HepG2 (cell line): Measurements from ENCODE around the gene MN1. TPM values are rescaled to one million over a fixed set of nuclear protein-coding genes. Genes with fewer than 3 reads are reported as not detected.

Experiments
- ATAC-seq: fragments of 200-7000 bp; cut with Tn5 transposase; 3 replicates; pipeline ENCODE4 v1.9.1; 2020; ENCODE audit warnings: mild to moderate bottlenecking, moderate library complexity
- BruUV-seq: library from RNA; stranded (reverse); fragments of 400-500 nt; replicated peaks from 2 replicates; lab custom pipeline; 2021; lab: Mats Ljungman, UMichigan
- CTCF ChIA-PET: fragments of 300-600 bp; formaldehyde crosslinking; extraction: SDS; loops from one replicate; lab custom pipeline; 2021; ENCODE audit warnings: low total read pairs, inconsistent platforms, low intra/inter-chr PET ratio; lab: Yijun Ruan, JAX
- POLR2A ChIA-PET: fragments of 350-600 bp; sonication (Branson Sonifier 250); formaldehyde crosslinking; loops from one replicate; lab custom pipeline; 2020; ENCODE audit warnings: antibody characterized with exemption, inconsistent platforms; lab: Yijun Ruan, JAX
- DNase-seq: peaks from one replicate; pipeline ENCODE4 v3.0.0-alpha.2; 2015; ENCODE audit warnings: low spot score
- FAIRE-seq: peaks from 3 replicates; lab custom pipeline; 2011; peaks lifted over from hg19 to GRCh38; lab: Jason Lieb, UNC
- H2AFZ ChIP-seq: one replicate; pipeline ENCODE4 v1.6.1; 2011; ENCODE audit warnings: low read length, inconsistent platforms
- H3K27ac ChIP-seq: fragments of 300-600 bp; 3 replicates; pipeline ENCODE4 v1.8.0; 2011; ENCODE audit warnings: mixed run types, mild to moderate bottlenecking, mixed read lengths, low read length, inconsistent platforms; ENCODE audit not compliant: insufficient read depth; ENCODE audit errors: extremely low read length
- H3K27me3 ChIP-seq, 2 experiments: fragments of 200-600 bp in 1 of 2; 2 replicates in 1 of 2; 3 replicates in 1 of 2; pipeline versions ENCODE4 v1.6.0 to v1.8.0; 2011; ENCODE audit warnings: low read length in 2 of 2, mild to moderate bottlenecking in 2 of 2, moderate library complexity in 2 of 2, inconsistent platforms in 1 of 2; ENCODE audit not compliant: insufficient read depth in 2 of 2, control insufficient read depth in 1 of 2
- H3K36me3 ChIP-seq, 2 experiments: fragments of 200-600 bp in 1 of 2; replicated peaks in 1 of 2; 2 replicates in 1 of 2; 3 replicates in 1 of 2; pipeline versions ENCODE4 v1.5.1 to v1.8.0; 2011; ENCODE audit warnings: low read length in 2 of 2, inconsistent platforms in 1 of 2; ENCODE audit not compliant: insufficient read depth in 2 of 2, control insufficient read depth in 1 of 2
- H3K4me1 ChIP-seq: 2 replicates; pipeline ENCODE4 v1.5.1; 2012; ENCODE audit warnings: low read length, inconsistent platforms; ENCODE audit not compliant: insufficient read depth
- H3K4me2 ChIP-seq: 2 replicates; pipeline ENCODE4 v1.6.0; 2011; ENCODE audit warnings: low read depth, low read length, inconsistent platforms
- H3K4me3 ChIP-seq, 3 experiments: fragments of 200-600 bp in 1 of 3; sonication (generic), shearing (Covaris generic) in 1 of 3; replicated peaks in 1 of 3; 2 replicates each; pipeline ENCODE4 v1.5.1; 2011 to 2016; ENCODE audit warnings: low read length in 3 of 3, inconsistent platforms in 2 of 3, low read depth in 2 of 3, mild to moderate bottlenecking in 2 of 3, control low read depth in 1 of 3, mixed read lengths in 1 of 3; ENCODE audit not compliant: insufficient read depth in 1 of 3
- H3K79me2 ChIP-seq: one replicate; pipeline ENCODE4 v1.6.1; 2011; ENCODE audit warnings: low read length, inconsistent platforms; ENCODE audit not compliant: insufficient read depth
- H3K9ac ChIP-seq: 2 replicates; pipeline ENCODE4 v1.6.0; 2011; ENCODE audit warnings: mild to moderate bottlenecking, low read depth, low read length, inconsistent platforms; ENCODE audit not compliant: insufficient read depth
- H3K9me3 ChIP-seq: 2 replicates; pipeline ENCODE4 v1.5.1; 2012; ENCODE audit warnings: mild to moderate bottlenecking, low read length
- H4K20me1 ChIP-seq: 2 replicates; pipeline ENCODE4 v1.6.0; 2011; ENCODE audit warnings: inconsistent platforms, mild to moderate bottlenecking, low read length, moderate library complexity; ENCODE audit not compliant: insufficient read depth
- BATF2 ChIP-seq: sonication (generic); formaldehyde crosslinking; IDR thresholded peaks from 2 replicates; pipeline ENCODE4 v1.8.0; 2022; ENCODE audit warnings: mild to moderate bottlenecking, missing genetic modification reagents, moderate library complexity
- MBD4 ChIP-seq: IDR thresholded peaks from 2 replicates; pipeline ENCODE4 v1.6.1; 2012; ENCODE audit warnings: low read length, inconsistent platforms, borderline replicate concordance
- MIXL1 ChIP-seq: IDR thresholded peaks from 2 replicates; pipeline ENCODE4 v1.6.1; 2016
- NCOA5 ChIP-seq: sonication (generic); formaldehyde crosslinking; IDR thresholded peaks from 2 replicates; pipeline ENCODE4 v1.4.0; 2020; ENCODE audit warnings: missing genetic modification reagents
- RXRB ChIP-seq: IDR thresholded peaks from 2 replicates; pipeline ENCODE4 v1.6.1; 2016; ENCODE audit warnings: borderline replicate concordance, missing genetic modification reagents, missing compliant biosample characterization
- SP4 ChIP-seq: sonication (generic); formaldehyde crosslinking; IDR thresholded peaks from 2 replicates; pipeline ENCODE4 v1.8.1; 2023; ENCODE audit warnings: mild to moderate bottlenecking, missing genetic modification reagents
- TCF12 ChIP-seq, 2 experiments: fragments of 450-650 bp in 1 of 2; sonication (generic) in 1 of 2; formaldehyde crosslinking in 1 of 2; IDR thresholded peaks; 2 replicates each; pipeline versions ENCODE4 v1.6.1 to v1.8.0; 2017 to 2022; ENCODE audit warnings: antibody characterized with exemption in 1 of 2, mild to moderate bottlenecking in 1 of 2, missing genetic modification reagents in 1 of 2, moderate library complexity in 1 of 2
- TEF ChIP-seq: sonication (generic); formaldehyde crosslinking; IDR thresholded peaks from 2 replicates; pipeline ENCODE4 v1.5.0; 2020; ENCODE audit warnings: missing genetic modification reagents
- TOE1 ChIP-seq: sonication (generic); formaldehyde crosslinking; IDR thresholded peaks from 2 replicates; pipeline ENCODE4 v1.4.0; 2020; ENCODE audit warnings: mild to moderate bottlenecking, missing genetic modification reagents
- ZBTB26 ChIP-seq: IDR thresholded peaks from 2 replicates; pipeline ENCODE4 v1.6.1; 2016; ENCODE audit warnings: missing compliant biosample characterization, missing genetic modification reagents, borderline replicate concordance
- ZBTB7B ChIP-seq: sonication (generic); formaldehyde crosslinking; IDR thresholded peaks from 2 replicates; pipeline ENCODE4 v1.4.0; 2020; ENCODE audit warnings: missing genetic modification reagents
- ZNF253 ChIP-seq: sonication (generic); formaldehyde crosslinking; IDR thresholded peaks from 2 replicates; pipeline ENCODE4 v1.8.0; 2022; ENCODE audit warnings: mild to moderate bottlenecking, missing genetic modification reagents, borderline replicate concordance
- ZNF280B ChIP-seq: sonication (generic); formaldehyde crosslinking; IDR thresholded peaks from 2 replicates; pipeline ENCODE4 v1.5.0; 2020; ENCODE audit warnings: missing genetic modification reagents, mild to moderate bottlenecking, borderline replicate concordance
- ZNF616 ChIP-seq: sonication (generic); formaldehyde crosslinking; IDR thresholded peaks from 2 replicates; pipeline ENCODE4 v1.5.0; 2020; ENCODE audit warnings: low read depth, mild to moderate bottlenecking, missing genetic modification reagents
- WGBS: methylation state at CpG from one replicate; pipeline ENCODE4 v1.1.6; 2017; ENCODE audit warnings: low lambda C conversion rate; 5-methylcytosine and 5-hydroxymethylcytosine counted together
- in situ Hi-C: cut with HindIII; loops from 2 replicates; pipeline ENCODE4 v1.10.0; 2017; ENCODE audit warnings: low pct_unique_long_range_greater_than_20kb; ENCODE audit not compliant: extremely low pct_ligation_motif_present
- intact Hi-C: fragments of 100-400 bp; cut with micrococcal nuclease; formaldehyde crosslinking; loops from one replicate; pipeline ENCODE4 v1.10.0; 2022; ENCODE audit not compliant: unreplicated experiment
- polyA plus RNA-seq, 8 experiments: library from polyadenylated mRNA; depleted of rRNA in 3 of 8; stranded (reverse) in 7 of 8; unstranded in 1 of 8; fragments of >200 nt; fragmentation: Illumina TruSeq in 4 of 8; extraction: Trizol in 4 of 8; gene quantifications; 2 replicates each; pipeline versions ENCODE4 v1.2.1 to v1.2.3, GENCODE V29; 2011 to 2016; ENCODE audit warnings: low read depth in 4 of 8, missing spikeins in 1 of 8, mixed read lengths in 1 of 8; ENCODE audit not compliant: insufficient read depth in 1 of 8
- total RNA-seq, 5 experiments: library from RNA; depleted of rRNA; stranded (reverse); fragments of >200 nt; fragmentation: Illumina TruSeq; extraction: Trizol; gene quantifications; 2 replicates each; pipeline ENCODE4 v1.2.3, GENCODE V29; 2016; ENCODE audit warnings: low read depth in 1 of 5

The MN1 gene
- total and polyA plus RNA-seq, 2 of the 13 experiments (the other 11 are each of a cell fraction or from before 2014, with no cell fraction given): 0.01 TPM; not detected in 1

- CTCF ChIA-PET: no interaction called here
- Histone ChIP-seq H3K9ac (no peak overlapping the region), H4K20me1 (no peaks in the 10 kb centered on the region), H3K27ac (no peak overlapping the region), H3K79me2 (no peaks in the 10 kb centered on the region), H3K36me3 (no peaks in the 10 kb centered on the region), H3K4me2 (no peak overlapping the region), H3K27me3 (peaks cover 6 to 36% of the 10 kb centered on the region in 2 experiments; a peak in 4 of 5 replicates)
- 63% methylated on average over 14 of the region's 14 CpGs for WGBS
- FAIRE-seq: no peak
- ATAC-seq: no peak
- in situ Hi-C loops: no loop called here
- POLR2A ChIA-PET: no interaction called here
- TF ChIP-seq ZBTB26 (CRISPR knock-in tag) (no peak), MIXL1 (CRISPR knock-in tag) (no peak), NCOA5 (CRISPR knock-in tag) (no peak), TCF12 (IDR thresholded peaks at IDR 0.05) (no peak), TCF12 (CRISPR knock-in tag; IDR thresholded peaks at IDR 0.05) (no peak), ZNF280B (no peak), SP4 (CRISPR knock-in tag) (no peak), ZNF253 (CRISPR knock-in tag) (no peak), ZBTB7B (CRISPR knock-in tag) (no peak), BATF2 (CRISPR knock-in tag) (no peak), TOE1 (CRISPR knock-in tag) (no peak), MBD4 (no peak), ZNF616 (CRISPR knock-in tag) (no peak), TEF (CRISPR knock-in tag) (no peak), RXRB (CRISPR knock-in tag) (no peak)
- TF ChIP-seq, all 625 proteins: peak for 0
- no TSS peak for BruUV-seq
- Histone ChIP-seq H3K9me3 (no peaks in the 10 kb centered on the region), H2AFZ (no peak overlapping the region), H3K4me3 (no peak overlapping the region), H3K4me1 (no peaks in the 10 kb centered on the region)
- intact Hi-C loops: no loop called here
- DNase-seq: no peak
These were observed 6.5 kb downstream of the MN1 start for GRCh38 chr22:27795053-27795452.
